Astrocyte (in vitro differentiated cells and primary cell): ENCODE results near the gene KPNA4.

Source experiments
- CTCF ChIP-seq: IDR thresholded peaks from 2 replicates; pipeline ENCODE4 v1.5.1; 2011; ENCODE audit warnings: low read depth, mild to moderate bottlenecking, inconsistent platforms, low read length, moderate library complexity; ENCODE audit not compliant: insufficient read depth
- EZH2 ChIP-seq: IDR thresholded peaks from 2 replicates; pipeline ENCODE4 v1.6.1; 2012; ENCODE audit warnings: mild to moderate bottlenecking, low read length, inconsistent platforms; ENCODE audit not compliant: insufficient read depth

- TF ChIP-seq CTCF = no peak
- no peak for TF ChIP-seq EZH2
Measured at GRCh38 chr3:160458151-160458550, 107.2 kb downstream of the KPNA4 start.
